ENCODE results near the gene KIF14. TPM values are rescaled to one million over a fixed set of nuclear protein-coding genes. Genes with fewer than 3 reads are reported as not detected.

The KIF14 gene, protein sequence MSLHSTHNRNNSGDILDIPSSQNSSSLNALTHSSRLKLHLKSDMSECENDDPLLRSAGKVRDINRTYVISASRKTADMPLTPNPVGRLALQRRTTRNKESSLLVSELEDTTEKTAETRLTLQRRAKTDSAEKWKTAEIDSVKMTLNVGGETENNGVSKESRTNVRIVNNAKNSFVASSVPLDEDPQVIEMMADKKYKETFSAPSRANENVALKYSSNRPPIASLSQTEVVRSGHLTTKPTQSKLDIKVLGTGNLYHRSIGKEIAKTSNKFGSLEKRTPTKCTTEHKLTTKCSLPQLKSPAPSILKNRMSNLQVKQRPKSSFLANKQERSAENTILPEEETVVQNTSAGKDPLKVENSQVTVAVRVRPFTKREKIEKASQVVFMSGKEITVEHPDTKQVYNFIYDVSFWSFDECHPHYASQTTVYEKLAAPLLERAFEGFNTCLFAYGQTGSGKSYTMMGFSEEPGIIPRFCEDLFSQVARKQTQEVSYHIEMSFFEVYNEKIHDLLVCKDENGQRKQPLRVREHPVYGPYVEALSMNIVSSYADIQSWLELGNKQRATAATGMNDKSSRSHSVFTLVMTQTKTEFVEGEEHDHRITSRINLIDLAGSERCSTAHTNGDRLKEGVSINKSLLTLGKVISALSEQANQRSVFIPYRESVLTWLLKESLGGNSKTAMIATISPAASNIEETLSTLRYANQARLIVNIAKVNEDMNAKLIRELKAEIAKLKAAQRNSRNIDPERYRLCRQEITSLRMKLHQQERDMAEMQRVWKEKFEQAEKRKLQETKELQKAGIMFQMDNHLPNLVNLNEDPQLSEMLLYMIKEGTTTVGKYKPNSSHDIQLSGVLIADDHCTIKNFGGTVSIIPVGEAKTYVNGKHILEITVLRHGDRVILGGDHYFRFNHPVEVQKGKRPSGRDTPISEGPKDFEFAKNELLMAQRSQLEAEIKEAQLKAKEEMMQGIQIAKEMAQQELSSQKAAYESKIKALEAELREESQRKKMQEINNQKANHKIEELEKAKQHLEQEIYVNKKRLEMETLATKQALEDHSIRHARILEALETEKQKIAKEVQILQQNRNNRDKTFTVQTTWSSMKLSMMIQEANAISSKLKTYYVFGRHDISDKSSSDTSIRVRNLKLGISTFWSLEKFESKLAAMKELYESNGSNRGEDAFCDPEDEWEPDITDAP (N-terminal part only)
- polyA plus RNA-seq = under 1 TPM; 0.71 to 0.85 TPM

DNA sequence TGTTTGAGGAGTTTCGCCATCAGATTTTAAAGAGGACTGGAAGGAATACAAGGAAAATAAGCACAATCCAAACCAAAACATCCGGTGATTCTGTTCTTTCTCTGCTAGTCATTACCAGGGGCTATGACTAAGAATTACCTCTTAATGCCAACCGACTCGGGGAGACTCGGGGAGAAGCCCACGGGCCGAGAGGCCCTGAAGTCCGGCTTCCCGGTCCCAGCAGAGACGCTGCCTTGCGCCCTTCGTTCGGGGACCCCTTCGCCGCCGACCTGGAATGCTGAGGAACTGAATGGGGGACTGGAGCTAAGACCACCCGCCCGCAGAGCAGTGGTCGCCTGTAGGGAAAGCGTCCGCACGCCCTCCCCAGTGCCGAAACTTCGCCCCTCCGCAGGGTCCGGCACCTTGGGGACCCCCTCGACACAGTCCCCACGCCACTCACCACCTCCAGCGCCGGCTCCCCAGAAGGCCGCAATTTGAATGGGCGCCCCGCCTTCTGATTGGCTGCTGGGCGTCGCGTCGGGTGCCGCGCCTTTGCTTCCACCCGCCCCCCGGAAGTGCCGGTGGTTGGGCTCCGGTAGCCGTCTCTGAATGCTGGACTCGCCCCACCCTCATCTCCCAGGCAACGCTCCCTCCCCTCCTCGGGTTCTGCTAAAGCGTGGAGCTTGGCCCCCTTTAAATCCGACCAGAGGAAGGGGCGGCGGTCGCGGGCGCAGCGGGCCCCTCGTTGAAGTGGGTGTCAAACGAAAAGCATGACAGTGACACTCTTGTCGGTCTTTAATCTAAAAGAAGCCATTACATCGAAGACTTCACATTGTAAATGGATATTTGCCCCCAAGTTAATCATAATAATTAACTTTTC lies at the start of gene KIF14:
Gene KIF14 (minus strand): TSS at position 479 of the 859 bp plus-strand sequence. CDS start 2,028 bp downstream, outside the sequence.
- Histone ChIP-seq H3K27me3 (ENCODE audit: control insufficient read depth in 1 of 2, insufficient read depth in 2 of 2, low read length in 2 of 2) (no peaks in the 10 kb centered on the region), H3K36me3 (ENCODE audit: control insufficient read depth in 2 of 2, insufficient read depth in 2 of 2, low read length in 1 of 2) (no peaks in the 10 kb centered on the region), H3K9me3 (ENCODE audit: control insufficient read depth in 2 of 2, insufficient read depth in 1 of 2, low read depth in 1 of 2, low read length in 1 of 2) (no peaks in the 10 kb centered on the region), H3K4me1 (ENCODE audit: control insufficient read depth in 2 of 2, insufficient read depth in 2 of 2, low read length in 1 of 2) (no peaks in the 10 kb centered on the region), H3K27ac (ENCODE audit: low read depth in 2 of 2, low read length in 1 of 2) (peak within 1 kb of the TSS; percentile 26 to 53), H3K4me3 (ENCODE audit: low read depth in 1 of 2, low read length in 2 of 2) (peak within 1 kb of the TSS; percentile 74)
- 0 to 1% methylated on average over 59 of the region's 59 CpGs for WGBS, 2 donors

DNA sequence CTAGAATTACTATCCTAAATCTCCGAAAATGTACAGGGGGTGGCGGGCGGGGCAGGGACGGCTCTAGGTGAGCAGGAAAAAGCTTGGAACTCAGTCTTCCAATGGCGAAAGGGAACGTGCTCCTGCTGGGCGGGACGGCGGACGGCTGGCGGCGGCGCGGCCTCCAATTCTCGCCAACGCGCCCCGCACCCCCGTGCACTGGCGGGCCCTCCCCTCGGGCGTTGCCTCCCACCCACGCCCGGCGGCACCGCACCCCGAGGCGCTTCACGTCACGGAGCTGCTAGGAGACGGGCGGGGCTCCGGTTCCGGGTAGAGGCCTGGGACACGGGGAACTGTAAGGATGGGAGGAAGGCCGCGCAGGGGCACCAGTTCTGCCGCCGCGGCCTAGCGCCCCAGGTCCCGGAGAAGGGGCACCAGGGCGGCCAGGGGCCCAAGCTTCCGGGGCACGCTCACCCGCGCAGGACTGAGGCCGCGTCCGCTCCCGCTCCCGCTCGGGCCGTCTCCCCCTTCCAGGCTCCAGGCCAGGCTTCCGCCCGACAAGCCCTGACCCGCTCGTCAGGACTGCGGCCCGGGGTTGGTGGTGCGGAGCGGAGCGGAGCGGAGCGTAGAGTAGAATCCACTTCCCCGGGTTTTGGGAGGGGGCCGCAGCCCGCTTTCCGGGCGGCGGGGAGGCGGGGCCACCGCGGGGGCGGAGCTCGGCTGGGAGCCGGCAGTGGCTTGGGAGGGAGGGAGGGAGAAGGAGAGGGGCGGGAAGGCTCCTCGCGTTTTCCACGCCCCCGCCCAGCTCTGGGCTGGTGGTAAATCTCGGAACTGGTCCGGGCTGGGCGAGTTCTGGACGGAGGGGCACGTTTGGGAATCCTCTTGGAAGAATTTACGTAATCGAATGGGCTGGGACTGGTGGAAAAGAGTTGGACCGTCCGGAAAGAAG lies 49.0 kb upstream of the KIF14 start, which contains the start of gene DDX59:
Gene DDX59 (minus strand): TSS at position 594 of the 928 bp plus-strand sequence. CDS start 3,167 bp downstream, outside the sequence.
- WGBS, 2 donors = 0 to 1% methylated on average over 72 to 91 of the region's 91 CpGs
- Histone ChIP-seq H3K36me3 (ENCODE audit: control insufficient read depth in 2 of 2, insufficient read depth in 2 of 2, low read length in 1 of 2) (peaks cover 0 to 3% of the 10 kb centered on the region in 2 donors), H3K4me3 (ENCODE audit: low read depth in 1 of 2, low read length in 2 of 2) (peak within 1 kb of the TSS; percentile 81 to 93), H3K4me1 (ENCODE audit: control insufficient read depth in 2 of 2, insufficient read depth in 2 of 2, low read length in 1 of 2) (no peaks in the 10 kb centered on the region), H3K27ac (ENCODE audit: low read depth in 2 of 2, low read length in 1 of 2) (peak within 1 kb of the TSS; percentile 100), H3K9me3 (ENCODE audit: control insufficient read depth in 2 of 2, insufficient read depth in 1 of 2, low read depth in 1 of 2, low read length in 1 of 2) (no peaks in the 10 kb centered on the region), H3K27me3 (ENCODE audit: control insufficient read depth in 1 of 2, insufficient read depth in 2 of 2, low read length in 2 of 2) (no peaks in the 10 kb centered on the region)

- H3K27me3 ChIP-seq (ENCODE audit: control insufficient read depth in 1 of 2, insufficient read depth in 2 of 2, low read length in 2 of 2) = no peaks in the 10 kb centered on the region
- H3K9me3 ChIP-seq (ENCODE audit: control insufficient read depth in 2 of 2, insufficient read depth in 1 of 2, low read depth in 1 of 2, low read length in 1 of 2) = no peaks in the 10 kb centered on the region
- peak overlapping the region; percentile 81 to 93 for H3K4me3 ChIP-seq (ENCODE audit: low read depth in 1 of 2, low read length in 2 of 2)
- H3K36me3 ChIP-seq (ENCODE audit: control insufficient read depth in 2 of 2, insufficient read depth in 2 of 2, low read length in 1 of 2) = peaks cover 0 to 5% of the 10 kb centered on the region in 2 donors
- no peaks in the 10 kb centered on the region for H3K4me1 ChIP-seq (ENCODE audit: control insufficient read depth in 2 of 2, insufficient read depth in 2 of 2, low read length in 1 of 2)
- H3K27ac ChIP-seq (ENCODE audit: low read depth in 2 of 2, low read length in 1 of 2) = peak overlapping the region; percentile 100
- WGBS, 2 donors = 27 to 31% methylated on average over 7 of the region's 7 CpGs
Observed at GRCh38 chr1:200668514-200669313, 48.2 kb upstream of the KIF14 start.

DNA sequence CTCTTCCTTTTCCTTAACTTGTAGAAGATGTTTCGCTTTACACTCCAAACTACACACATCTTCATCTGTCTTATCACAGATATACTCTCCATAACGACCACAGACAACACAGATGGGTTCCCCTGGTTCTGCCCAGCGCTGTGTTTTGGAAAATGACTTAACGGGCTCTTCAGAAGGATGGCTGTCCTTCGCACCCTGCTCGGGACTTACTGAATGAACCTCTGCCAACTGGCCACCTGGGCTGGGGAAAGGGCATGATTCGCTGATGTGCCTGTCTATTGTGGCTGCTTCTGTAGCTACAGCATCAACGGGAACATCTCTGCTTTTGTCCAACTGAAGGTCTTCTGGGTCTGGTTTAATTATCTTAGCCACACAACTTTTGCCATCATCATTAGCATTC lies 45.8 kb upstream of the KIF14 start:
- H3K27me3 ChIP-seq (ENCODE audit: control insufficient read depth in 1 of 2, insufficient read depth in 2 of 2, low read length in 2 of 2) = no peaks in the 10 kb centered on the region
- H3K36me3 ChIP-seq (ENCODE audit: control insufficient read depth in 2 of 2, insufficient read depth in 2 of 2, low read length in 1 of 2) = peaks cover 0 to 5% of the 10 kb centered on the region in 2 donors
- H3K4me1 ChIP-seq (ENCODE audit: control insufficient read depth in 2 of 2, insufficient read depth in 2 of 2, low read length in 1 of 2) = no peaks in the 10 kb centered on the region
- no peaks in the 10 kb centered on the region for H3K9me3 ChIP-seq (ENCODE audit: control insufficient read depth in 2 of 2, insufficient read depth in 1 of 2, low read depth in 1 of 2, low read length in 1 of 2)
- no peak overlapping the region for H3K4me3 ChIP-seq (ENCODE audit: low read depth in 1 of 2, low read length in 2 of 2)
- WGBS, 2 donors = 75 to 78% methylated on average over 8 of the region's 8 CpGs
- no peak overlapping the region for H3K27ac ChIP-seq (ENCODE audit: low read depth in 2 of 2, low read length in 1 of 2)

- Histone ChIP-seq H3K4me1 (ENCODE audit: control insufficient read depth in 2 of 2, insufficient read depth in 2 of 2, low read length in 1 of 2) (no peaks in the 10 kb centered on the region), H3K27ac (ENCODE audit: low read depth in 2 of 2, low read length in 1 of 2) (no peak overlapping the region), H3K27me3 (ENCODE audit: control insufficient read depth in 1 of 2, insufficient read depth in 2 of 2, low read length in 2 of 2) (no peaks in the 10 kb centered on the region), H3K9me3 (ENCODE audit: control insufficient read depth in 2 of 2, insufficient read depth in 1 of 2, low read depth in 1 of 2, low read length in 1 of 2) (no peaks in the 10 kb centered on the region), H3K36me3 (ENCODE audit: control insufficient read depth in 2 of 2, insufficient read depth in 2 of 2, low read length in 1 of 2) (peaks cover 0 to 5% of the 10 kb centered on the region in 2 donors), H3K4me3 (ENCODE audit: low read depth in 1 of 2, low read length in 2 of 2) (no peak overlapping the region)
- 31 to 35% methylated on average over 2 of the region's 2 CpGs for WGBS, 2 donors
Observed at GRCh38 chr1:200665861-200666260, 45.3 kb upstream of the KIF14 start.

DNA sequence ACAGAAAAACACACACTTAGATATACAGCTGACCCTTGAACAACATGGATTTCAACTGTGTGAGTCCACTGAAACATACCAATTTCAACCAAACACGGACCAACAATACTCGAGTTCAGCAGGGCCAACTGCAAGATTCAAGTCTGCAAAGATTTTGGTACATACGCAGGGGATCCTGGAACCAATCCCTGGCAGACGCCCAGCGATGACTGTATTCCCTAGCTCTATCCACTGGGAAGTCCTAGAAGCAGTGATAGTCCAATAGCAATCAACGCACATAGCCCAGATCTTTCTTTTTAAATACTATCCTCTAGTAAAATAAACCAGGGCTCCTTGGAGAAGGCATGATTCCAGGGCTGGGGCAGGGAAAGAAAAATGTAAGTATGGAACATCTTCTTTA lies 40.2 kb upstream of the KIF14 start:
- Histone ChIP-seq H3K9me3 (ENCODE audit: control insufficient read depth in 2 of 2, insufficient read depth in 1 of 2, low read depth in 1 of 2, low read length in 1 of 2) (no peaks in the 10 kb centered on the region), H3K4me1 (ENCODE audit: control insufficient read depth in 2 of 2, insufficient read depth in 2 of 2, low read length in 1 of 2) (peaks cover 0 to 2% of the 10 kb centered on the region in 2 donors)
- 81 to 84% methylated on average over 6 of the region's 6 CpGs for WGBS, 2 donors

GRCh38 chr1:200659269-200659668 lies 38.7 kb upstream of the KIF14 start:
- Histone ChIP-seq H3K9me3 (ENCODE audit: control insufficient read depth in 2 of 2, insufficient read depth in 1 of 2, low read depth in 1 of 2, low read length in 1 of 2) (no peaks in the 10 kb centered on the region), H3K36me3 (ENCODE audit: control insufficient read depth in 2 of 2, insufficient read depth in 2 of 2, low read length in 1 of 2) (peaks cover 0 to 12% of the 10 kb centered on the region in 2 donors), H3K27me3 (ENCODE audit: control insufficient read depth in 1 of 2, insufficient read depth in 2 of 2, low read length in 2 of 2) (no peaks in the 10 kb centered on the region), H3K4me3 (ENCODE audit: low read depth in 1 of 2, low read length in 2 of 2) (no peak overlapping the region), H3K27ac (ENCODE audit: low read depth in 2 of 2, low read length in 1 of 2) (no peak overlapping the region), H3K4me1 (ENCODE audit: control insufficient read depth in 2 of 2, insufficient read depth in 2 of 2, low read length in 1 of 2) (peaks cover 0 to 2% of the 10 kb centered on the region in 2 donors)
- WGBS, 2 donors = 72 to 86% methylated on average over 1 of the region's 1 CpG

More for the DNA sequence above, 40.2 kb upstream of the KIF14 start:
- H3K4me3 ChIP-seq (ENCODE audit: low read depth in 1 of 2, low read length in 2 of 2) = no peak overlapping the region
- H3K27ac ChIP-seq (ENCODE audit: low read depth in 2 of 2, low read length in 1 of 2) = no peak overlapping the region
- H3K27me3 ChIP-seq (ENCODE audit: control insufficient read depth in 1 of 2, insufficient read depth in 2 of 2, low read length in 2 of 2) = no peaks in the 10 kb centered on the region
- peaks cover 0 to 12% of the 10 kb centered on the region in 2 donors for H3K36me3 ChIP-seq (ENCODE audit: control insufficient read depth in 2 of 2, insufficient read depth in 2 of 2, low read length in 1 of 2)

Data from esophagus (tissue), 2 donors.